Measurements from ENCODE around the gene GLRX.

Gene GLRX

GRCh38 chr5:95810305-95811125, 12.0 kb downstream of the GLRX start:
- DNase-seq = no peak

- peak in 13 of 56 donors; percentile 5 to 25 (median 12) for DNase-seq
These were observed 13.0 kb downstream of the GLRX start for GRCh38 chr5:95809414-95809960.

- DNase-seq = peak in 21 of 56 donors; percentile 3 to 48 (median 21)
These were observed 13.7 kb downstream of the GLRX start for GRCh38 chr5:95808686-95809413.

- DNase-seq = no peak
These were observed 14.4 kb downstream of the GLRX start for GRCh38 chr5:95808013-95808685.

- DNase-seq = no peak
These were observed 15.8 kb downstream of the GLRX start for GRCh38 chr5:95806687-95807086.

- DNase-seq = no peak
These were observed 17.6 kb downstream of the GLRX start for GRCh38 chr5:95804736-95805539.

- DNase-seq = no peak
These were observed 19.0 kb downstream of the GLRX start for GRCh38 chr5:95803271-95804148.

GRCh38 chr5:95801961-95802360, 20.6 kb downstream of the GLRX start:
- DNase-seq = no peak

- DNase-seq = no peak
These were observed 21.0 kb downstream of the GLRX start for GRCh38 chr5:95801532-95801931.

GRCh38 chr5:95800553-95800952, 22.0 kb downstream of the GLRX start:
- no peak for DNase-seq

GRCh38 chr5:95799191-95799835, 23.2 kb downstream of the GLRX start:
- no peak for DNase-seq

GRCh38 chr5:95798545-95798944, 24.0 kb downstream of the GLRX start:
- no peak for DNase-seq

- DNase-seq = no peak
These were observed 24.5 kb downstream of the GLRX start for GRCh38 chr5:95798048-95798447.

GRCh38 chr5:95797301-95797700, 25.2 kb downstream of the GLRX start:
- no peak for DNase-seq

- DNase-seq = no peak
These were observed 28.4 kb downstream of the GLRX start for GRCh38 chr5:95794070-95794516.

- DNase-seq = no peak
These were observed 30.8 kb downstream of the GLRX start for GRCh38 chr5:95791751-95792150.

- no peak for DNase-seq
These were observed 34.0 kb downstream of the GLRX start for GRCh38 chr5:95788493-95788892.

GRCh38 chr5:95786821-95787418, 35.6 kb downstream of the GLRX start:
- no peak for DNase-seq
